Mesothelial cell of epicardium (in vitro differentiated cells): ENCODE data around the gene SMG1. TPM values are rescaled to one million over a fixed set of nuclear protein-coding genes. Genes with fewer than 3 reads are reported as not detected.
A peak's percentile ranks its signal among the peaks of the same experiment; 100 is the strongest.

Experiments
- DNase-seq, 2 experiments: peaks; one replicate each; pipeline ENCODE4 v3.0.0; 2021; ENCODE audit warnings: low spot score in 2 of 2; ENCODE audit not compliant: unreplicated experiment in 2 of 2
- H3K27ac Mint-ChIP-seq: 2 replicates; pipeline ENCODE4 v1.8.0; 2021; ENCODE audit warnings: mixed read lengths
- H3K27me3 Mint-ChIP-seq: 2 replicates; pipeline ENCODE4 v1.8.0; 2021; ENCODE audit warnings: low read depth, mixed read lengths
- H3K36me3 Mint-ChIP-seq: 2 replicates; pipeline ENCODE4 v1.8.0; 2021; ENCODE audit warnings: mixed read lengths
- H3K4me1 Mint-ChIP-seq: 2 replicates; pipeline ENCODE4 v1.8.0; 2021; ENCODE audit warnings: mixed read lengths
- H3K4me3 Mint-ChIP-seq: 2 replicates; pipeline ENCODE4 v1.8.0; 2021; ENCODE audit warnings: mild to moderate bottlenecking, moderate library complexity, mixed read lengths
- H3K9me3 Mint-ChIP-seq: 2 replicates; pipeline ENCODE4 v1.8.0; 2021; ENCODE audit warnings: mixed read lengths
- CTCF ChIP-seq: fragments of 200-600 bp; sonication (generic); IDR thresholded peaks from one replicate; pipeline ENCODE4 v1.5.0; 2021; ENCODE audit warnings: antibody characterized with exemption; ENCODE audit not compliant: unreplicated experiment
- total RNA-seq: library from RNA; stranded (reverse); gene quantifications from 3 replicates; pipeline ENCODE4 v1.2.1, GENCODE V29; 2021

SMG1 gene
- total RNA-seq, 1 donor from 2014 or later: 117 TPM

GRCh38 chr16:18796377-18796776 lies 129.8 kb downstream of the SMG1 start:
- TF ChIP-seq CTCF: no peak
- DNase-seq: no peak
- no peak overlapping the region for H3K27ac Mint-ChIP-seq
- H3K4me3 Mint-ChIP-seq: no peak overlapping the region
- H3K27me3 Mint-ChIP-seq: no peaks in the 10 kb centered on the region
- H3K4me1 Mint-ChIP-seq: peaks cover 22% of the 10 kb centered on the region
- no peaks in the 10 kb centered on the region for H3K9me3 Mint-ChIP-seq
- peaks cover 26% of the 10 kb centered on the region for H3K36me3 Mint-ChIP-seq

- Mint-ChIP-seq H3K4me1 (peaks cover 22% of the 10 kb centered on the region), H3K9me3 (no peaks in the 10 kb centered on the region), H3K4me3 (no peak overlapping the region), H3K27me3 (no peaks in the 10 kb centered on the region), H3K27ac (no peak overlapping the region), H3K36me3 (peaks cover 40% of the 10 kb centered on the region)
- TF ChIP-seq CTCF: no peak
- DNase-seq: no peak
These were observed 133.3 kb downstream of the SMG1 start for GRCh38 chr16:18792836-18793433.

GRCh38 chr16:18789850-18790706 lies 136.1 kb downstream of the SMG1 start, which contains the start of gene RPS15A:
RPS15A (minus strand) TSS chr16:18790334; CDS start chr16:18789113, 1,221 bp downstream.
- DNase-seq: peak; percentile 85 to 87
- Mint-ChIP-seq H3K4me1 (peaks cover 41% of the 10 kb centered on the region), H3K4me3 (peak within 1 kb of the TSS; percentile 100), H3K36me3 (peaks cover 40% of the 10 kb centered on the region), H3K27me3 (no peaks in the 10 kb centered on the region), H3K27ac (peak within 1 kb of the TSS; percentile 98), H3K9me3 (no peaks in the 10 kb centered on the region)
- no peak for TF ChIP-seq CTCF

DNA sequence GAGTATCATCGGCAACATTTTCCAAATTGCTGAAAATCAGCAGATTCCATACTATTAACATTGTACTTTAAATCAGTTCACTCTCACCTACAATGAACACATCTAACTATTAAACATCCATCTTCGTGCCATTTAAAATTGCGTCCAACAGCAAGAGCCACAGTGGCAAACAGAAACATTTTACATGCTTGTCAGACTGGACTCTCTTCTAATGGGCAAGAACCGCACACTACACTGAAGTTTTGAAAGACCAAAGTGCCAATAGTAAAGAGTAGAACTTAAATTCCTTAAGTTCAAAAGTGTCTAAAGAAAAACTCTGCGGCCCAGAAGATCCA lies 136.7 kb downstream of the SMG1 start:
- Mint-ChIP-seq H3K4me3 (peak overlapping the region; percentile 100), H3K4me1 (peaks cover 42% of the 10 kb centered on the region), H3K9me3 (no peaks in the 10 kb centered on the region), H3K36me3 (peaks cover 44% of the 10 kb centered on the region), H3K27ac (peak overlapping the region; percentile 98), H3K27me3 (no peaks in the 10 kb centered on the region)
- no peak for DNase-seq
- TF ChIP-seq CTCF: no peak

- Mint-ChIP-seq H3K4me1 (peaks cover 42% of the 10 kb centered on the region), H3K9me3 (no peaks in the 10 kb centered on the region), H3K27me3 (no peaks in the 10 kb centered on the region), H3K4me3 (peak overlapping the region; percentile 100), H3K27ac (peak overlapping the region; percentile 98), H3K36me3 (peaks cover 42% of the 10 kb centered on the region)
- DNase-seq: no peak
- TF ChIP-seq CTCF: no peak
These were observed 137.2 kb downstream of the SMG1 start for GRCh38 chr16:18788828-18789514.
